Sigmoid colon (tissue), 4 donors: ENCODE measurements around the gene CDK5.

Experiments used
- CTCF ChIP-seq, 4 experiments: fragments of 450-650 bp in 3 of 4; fragments of 200-600 bp in 1 of 4; IDR thresholded peaks; one replicate each; pipeline ENCODE4 v1.5.1; 2016 to 2019; ENCODE audit warnings: antibody characterized with exemption in 4 of 4, mild to moderate bottlenecking in 3 of 4, moderate library complexity in 2 of 4
- EP300 ChIP-seq, 4 donors: sonication (generic); formaldehyde crosslinking; IDR thresholded peaks; one replicate each; pipeline ENCODE4 v1.6.1; 2017; ENCODE audit warnings: antibody characterized with exemption in 4 of 4
- POLR2A ChIP-seq, 2 donors: fragments of 450-650 bp; IDR thresholded peaks; one replicate each; pipeline ENCODE4 v1.6.1; 2016; ENCODE audit warnings: antibody characterized with exemption in 2 of 2, mild to moderate bottlenecking in 2 of 2, moderate library complexity in 2 of 2
- POLR2AphosphoS5 ChIP-seq, 4 donors: sonication (generic); formaldehyde crosslinking; IDR thresholded peaks; one replicate each; pipeline ENCODE4 v1.6.1; 2017; ENCODE audit warnings: antibody characterized with exemption in 4 of 4

GRCh38 chr7:151023232-151023631 is 34.5 kb downstream of the CDK5 start:
- TF ChIP-seq CTCF (IDR thresholded peaks at IDR 0.05), result no peak
- TF ChIP-seq EP300 (IDR thresholded peaks at IDR 0.05), result no peak
- no peak for TF ChIP-seq POLR2A (IDR thresholded peaks at IDR 0.05)
- TF ChIP-seq POLR2AphosphoS5 (IDR thresholded peaks at IDR 0.05), result no peak
